ENCODE results near the gene RGS6. TPM values are rescaled to one million over a fixed set of nuclear protein-coding genes. Genes with fewer than 3 reads are reported as not detected.

The RGS6 gene
- total and polyA plus RNA-seq, 2 experiments from 2014 or later = not detected

DNA sequence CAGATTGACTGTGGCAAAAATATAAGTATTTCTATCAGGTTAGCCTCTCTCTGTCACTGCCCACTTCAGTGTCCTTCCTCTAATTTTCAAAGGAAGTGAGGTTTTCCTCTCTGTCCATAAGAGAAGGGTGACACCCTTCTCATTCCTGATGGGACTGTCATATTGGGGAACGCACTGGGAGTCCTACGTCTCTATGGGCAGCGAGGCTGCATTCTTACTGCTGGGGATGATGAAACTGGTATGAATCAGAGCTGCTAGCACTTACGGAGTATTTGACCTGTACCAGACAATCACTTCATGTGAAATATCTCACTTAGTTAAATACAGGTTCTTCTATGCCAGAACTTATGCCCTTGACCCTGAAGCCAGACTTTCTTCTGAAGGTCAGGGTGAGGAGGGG is 525.4 kb downstream of the RGS6 start:
- Histone ChIP-seq H3K4me3 (no peak overlapping the region), H3K27me3 (replicated peaks; ENCODE audit: insufficient read depth) (peaks cover 21% of the 10 kb centered on the region), H3K36me3 (ENCODE audit: low read depth) (no peaks in the 10 kb centered on the region), H3F3A (ENCODE audit: insufficient read depth) (no peaks in the 10 kb centered on the region; the same call in 1 of the 2 replicates), H2AFZ (no peak overlapping the region; the same call in 1 of the 2 replicates), H3K9ac (no peak overlapping the region), H3K79me2 (ENCODE audit: insufficient read depth) (no peaks in the 10 kb centered on the region), H4K20me1 (ENCODE audit: insufficient read depth) (no peaks in the 10 kb centered on the region), H3K27ac (no peak overlapping the region), H3K9me2 (ENCODE audit: insufficient read depth) (no peaks in the 10 kb centered on the region), H3K4me1 (ENCODE audit: insufficient read depth) (peaks cover 11% of the 10 kb centered on the region), H3K4me2 (ENCODE audit: unreplicated experiment) (peak overlapping the region; percentile 26), H3K9me3 (ENCODE audit: low read depth) (no peaks in the 10 kb centered on the region)
- no peak for TF ChIP-seq EZH2 (IDR thresholded peaks at IDR 0.05; ENCODE audit: insufficient read depth, poor library complexity, severe bottlenecking)
- no peak for TF ChIP-seq EZH2phosphoT487 (IDR thresholded peaks at IDR 0.05; ENCODE audit: insufficient read depth, low read depth)
- peak; percentile 86 for DNase-seq
- in situ Hi-C loops (cut with MboI) = no loop called here
- 41 to 52% methylated on average over 4 of the region's 4 CpGs for WGBS, 2 experiments (ENCODE audit: low coverage in 1 of 2, low lambda C conversion rate in 2 of 2, missing lambda C conversion rate in 2 of 2)

DNA sequence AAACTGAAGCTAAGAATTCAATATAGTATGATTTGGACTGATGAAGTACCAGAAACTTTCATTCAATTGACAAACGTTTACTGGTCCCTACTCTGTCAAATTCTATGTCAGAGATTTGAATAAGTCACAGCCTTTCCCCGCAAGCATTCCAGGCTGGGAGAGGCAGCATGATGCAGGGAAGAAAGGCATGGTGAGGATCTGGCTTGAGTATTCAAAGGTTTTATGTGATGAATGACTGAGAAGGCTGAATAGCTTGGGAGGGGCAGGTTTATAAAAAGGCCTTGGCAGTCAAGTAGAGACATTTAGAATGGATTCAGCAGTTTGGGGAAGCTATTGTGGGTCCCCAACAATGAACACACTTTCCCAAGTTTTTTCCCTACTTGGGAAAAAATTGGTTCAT is 529.8 kb downstream of the RGS6 start:
- in situ Hi-C loops (cut with MboI) = no loop called here
- H3K9ac ChIP-seq = no peak overlapping the region
- WGBS, 2 experiments (ENCODE audit: low coverage in 1 of 2, low lambda C conversion rate in 2 of 2, missing lambda C conversion rate in 2 of 2) = 37 to 45% methylated on average over 2 of the region's 2 CpGs

DNA sequence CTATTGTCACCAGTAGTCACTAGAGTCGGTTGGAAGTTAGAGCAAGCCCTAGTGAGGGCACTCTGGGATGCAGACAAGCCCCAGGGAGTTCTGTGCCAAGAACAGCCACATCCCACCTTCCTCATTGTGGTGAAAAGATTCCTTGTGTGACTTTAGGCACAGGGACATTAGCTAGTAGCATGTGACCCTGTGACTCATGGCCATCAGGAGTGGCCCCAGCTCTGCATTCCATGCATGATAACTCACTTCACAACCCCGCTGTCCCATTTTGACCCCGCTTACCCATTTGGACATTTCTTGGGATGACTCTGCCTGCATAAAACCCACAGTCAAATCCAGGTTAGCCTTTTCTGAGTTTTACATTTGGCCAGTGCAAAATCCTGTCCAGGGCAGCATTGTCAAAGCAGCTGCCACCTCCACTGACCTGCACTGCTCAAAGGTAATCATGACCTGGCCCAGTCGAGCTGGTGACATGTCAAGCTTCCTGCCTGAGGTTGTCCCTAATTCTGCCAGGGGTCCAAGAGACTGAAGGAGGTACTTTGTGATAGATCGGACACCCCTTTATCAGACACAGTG is 531.1 kb downstream of the RGS6 start:
- H3K4me2 ChIP-seq (ENCODE audit: unreplicated experiment) = no peak overlapping the region

More for the DNA sequence above, 529.8 kb downstream of the RGS6 start:
- Histone ChIP-seq H3K27ac (no peak overlapping the region), H3F3A (ENCODE audit: insufficient read depth) (no peaks in the 10 kb centered on the region; the same call in 1 of the 2 replicates), H3K9me2 (ENCODE audit: insufficient read depth) (no peaks in the 10 kb centered on the region), H3K9me3 (ENCODE audit: low read depth) (no peaks in the 10 kb centered on the region), H3K36me3 (ENCODE audit: low read depth) (no peaks in the 10 kb centered on the region), H3K4me1 (ENCODE audit: insufficient read depth) (peaks cover 20% of the 10 kb centered on the region), H3K4me2 (ENCODE audit: unreplicated experiment) (no peak overlapping the region), H2AFZ (no peak overlapping the region), H3K79me2 (ENCODE audit: insufficient read depth) (no peaks in the 10 kb centered on the region), H3K4me3 (no peak overlapping the region), H4K20me1 (ENCODE audit: insufficient read depth) (no peaks in the 10 kb centered on the region), H3K27me3 (replicated peaks; ENCODE audit: insufficient read depth) (peaks cover 4% of the 10 kb centered on the region)
- DNase-seq = no peak
- TF ChIP-seq EZH2 (IDR thresholded peaks at IDR 0.05; ENCODE audit: insufficient read depth, poor library complexity, severe bottlenecking) (no peak), EZH2phosphoT487 (IDR thresholded peaks at IDR 0.05; ENCODE audit: insufficient read depth, low read depth) (no peak)

DNA sequence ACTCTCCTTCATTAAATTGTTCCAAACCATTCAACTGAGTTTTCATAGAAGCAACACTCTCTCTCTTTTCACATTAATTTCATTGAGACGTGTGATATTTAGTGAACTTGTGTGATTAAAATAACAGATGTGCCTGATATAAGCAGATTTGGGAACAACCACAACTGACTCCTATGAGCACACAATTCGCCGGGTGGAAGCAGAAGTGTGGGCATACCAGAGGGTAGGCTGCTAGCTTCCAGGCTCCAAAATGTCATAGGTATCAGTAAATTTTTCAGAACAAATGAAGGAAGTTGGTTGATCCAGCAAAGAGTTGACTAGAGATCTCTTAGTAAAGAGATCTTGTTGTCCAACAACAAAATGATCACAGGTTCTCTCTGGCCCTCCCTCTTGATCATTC is 532.0 kb downstream of the RGS6 start:
- Histone ChIP-seq H3K79me2 (ENCODE audit: insufficient read depth) (no peaks in the 10 kb centered on the region), H3F3A (ENCODE audit: insufficient read depth) (no peaks in the 10 kb centered on the region), H3K4me1 (ENCODE audit: insufficient read depth) (peaks cover 9% of the 10 kb centered on the region), H3K9me3 (ENCODE audit: low read depth) (no peaks in the 10 kb centered on the region), H3K27ac (no peak overlapping the region), H4K20me1 (ENCODE audit: insufficient read depth) (no peaks in the 10 kb centered on the region), H3K4me3 (no peak overlapping the region), H2AFZ (no peak overlapping the region), H3K9ac (no peak overlapping the region), H3K9me2 (ENCODE audit: insufficient read depth) (no peaks in the 10 kb centered on the region), H3K4me2 (ENCODE audit: unreplicated experiment) (no peak overlapping the region), H3K27me3 (replicated peaks; ENCODE audit: insufficient read depth) (peaks cover 5% of the 10 kb centered on the region), H3K36me3 (ENCODE audit: low read depth) (no peaks in the 10 kb centered on the region)
- in situ Hi-C loops (cut with MboI) = no loop called here
- TF ChIP-seq EZH2phosphoT487 (IDR thresholded peaks at IDR 0.05; ENCODE audit: insufficient read depth, low read depth) (no peak), EZH2 (IDR thresholded peaks at IDR 0.05; ENCODE audit: insufficient read depth, poor library complexity, severe bottlenecking) (no peak)
- no peak for DNase-seq
- whole genome bisulfite sequencing, 2 experiments (ENCODE audit: low coverage in 1 of 2, low lambda C conversion rate in 2 of 2, missing lambda C conversion rate in 2 of 2) = 51 to 61% methylated on average over 3 of the region's 3 CpGs

More for the DNA sequence above, 531.1 kb downstream of the RGS6 start:
- TF ChIP-seq EZH2phosphoT487 (IDR thresholded peaks at IDR 0.05; ENCODE audit: insufficient read depth, low read depth) (no peak), EZH2 (IDR thresholded peaks at IDR 0.05; ENCODE audit: insufficient read depth, poor library complexity, severe bottlenecking) (no peak)
- peak; percentile 45 for DNase-seq
- no peaks in the 10 kb centered on the region for H3K36me3 ChIP-seq (ENCODE audit: low read depth)
- no peak overlapping the region for H3K27ac ChIP-seq
- no peaks in the 10 kb centered on the region for H3K9me2 ChIP-seq (ENCODE audit: insufficient read depth)
- in situ Hi-C loops (cut with MboI) = no loop called here
- no peaks in the 10 kb centered on the region for H3K79me2 ChIP-seq (ENCODE audit: insufficient read depth)
- no peaks in the 10 kb centered on the region for H3K9me3 ChIP-seq (ENCODE audit: low read depth)
- H3K4me3 ChIP-seq = no peak overlapping the region
- H3K27me3 ChIP-seq (replicated peaks; ENCODE audit: insufficient read depth) = peaks cover 4% of the 10 kb centered on the region
- 43 to 50% methylated on average over 5 of the region's 5 CpGs for WGBS, 2 experiments (ENCODE audit: low coverage in 1 of 2, low lambda C conversion rate in 2 of 2, missing lambda C conversion rate in 2 of 2)
- no peak overlapping the region for H2AFZ ChIP-seq
- no peaks in the 10 kb centered on the region for H4K20me1 ChIP-seq (ENCODE audit: insufficient read depth)
- peaks cover 9% of the 10 kb centered on the region for H3K4me1 ChIP-seq (ENCODE audit: insufficient read depth)
- H3K9ac ChIP-seq = no peak overlapping the region
- H3F3A ChIP-seq (ENCODE audit: insufficient read depth) = no peaks in the 10 kb centered on the region

DNA sequence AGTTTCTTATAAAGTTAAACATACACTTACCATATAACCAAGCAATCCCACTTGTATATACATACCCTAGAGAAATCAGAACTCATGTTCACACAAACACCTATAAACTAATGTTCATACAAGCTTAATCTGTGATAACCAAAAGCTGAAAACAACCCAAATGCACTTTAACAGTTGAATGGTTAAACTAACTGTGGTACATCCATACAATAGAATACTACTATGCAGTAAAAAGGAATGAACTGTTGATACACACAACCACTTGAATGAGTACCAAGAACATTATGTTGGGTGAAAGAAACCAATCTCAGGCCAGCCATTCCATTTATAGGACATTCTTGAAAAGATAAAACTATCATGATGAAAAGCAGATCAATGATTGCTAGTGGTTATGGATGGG is 534.1 kb downstream of the RGS6 start:
- no peak overlapping the region for H3K9ac ChIP-seq
- no peaks in the 10 kb centered on the region for H3K9me2 ChIP-seq (ENCODE audit: insufficient read depth)
- no peak overlapping the region for H2AFZ ChIP-seq
- DNase-seq = no peak
- H3K79me2 ChIP-seq (ENCODE audit: insufficient read depth) = no peaks in the 10 kb centered on the region
- TF ChIP-seq EZH2phosphoT487 (IDR thresholded peaks at IDR 0.05; ENCODE audit: insufficient read depth, low read depth) (no peak), EZH2 (IDR thresholded peaks at IDR 0.05; ENCODE audit: insufficient read depth, poor library complexity, severe bottlenecking) (no peak)
- H4K20me1 ChIP-seq (ENCODE audit: insufficient read depth) = no peaks in the 10 kb centered on the region
- H3K4me2 ChIP-seq (ENCODE audit: unreplicated experiment) = no peak overlapping the region
- H3K4me1 ChIP-seq (ENCODE audit: insufficient read depth) = peaks cover 9% of the 10 kb centered on the region
- no peaks in the 10 kb centered on the region for H3K36me3 ChIP-seq (ENCODE audit: low read depth)
- H3K9me3 ChIP-seq (ENCODE audit: low read depth) = no peaks in the 10 kb centered on the region
- in situ Hi-C loops (cut with MboI) = no loop called here
- no peaks in the 10 kb centered on the region for H3F3A ChIP-seq (ENCODE audit: insufficient read depth)
- peaks cover 10% of the 10 kb centered on the region for H3K27me3 ChIP-seq (replicated peaks; ENCODE audit: insufficient read depth)
- no peak overlapping the region for H3K4me3 ChIP-seq
- no peak overlapping the region for H3K27ac ChIP-seq
